ENCODE measurements around the gene CDCA7.
"Not testable (repeated sequence)": the region's sequence is repeated elsewhere in the genome, so short reads cannot be mapped to it uniquely, and the experiment has no call there.

CDCA7 gene

GRCh38 chr2:173354582-173355131 is at the start of gene CDCA7:
CDCA7 (plus strand) TSS chr2:173354872; CDS start chr2:173354964, 92 bp downstream.
- DNase-seq (ENCODE audit: low read depth in 2 of 2, low spot score in 1 of 2), result peak in 1 of 2 donors; percentile 2

GRCh38 chr2:173305303-173305702 is 49.4 kb upstream of the CDCA7 start:
- DNase-seq (ENCODE audit: low read depth in 2 of 2, low spot score in 1 of 2), result no peak

DNA sequence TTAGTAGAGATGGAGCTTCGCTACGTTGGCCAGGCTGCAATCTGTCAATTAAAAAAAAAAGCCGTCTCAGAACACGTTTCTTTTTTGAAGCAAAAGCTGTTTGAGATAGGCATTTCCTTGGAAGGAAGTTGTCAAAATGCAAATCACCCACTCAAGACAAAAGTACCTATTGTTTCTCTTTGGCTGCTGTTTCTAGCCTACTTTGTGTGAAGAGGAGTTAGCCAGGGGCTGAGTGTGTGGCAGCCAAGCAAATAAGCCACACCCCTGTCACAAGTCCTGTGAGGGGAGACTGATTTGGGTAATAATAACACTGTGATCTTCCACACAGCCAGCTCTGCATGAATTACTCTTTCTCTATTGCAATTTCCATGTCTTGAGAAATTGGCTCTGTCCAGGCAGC is 47.4 kb upstream of the CDCA7 start:
- no peak for DNase-seq (ENCODE audit: low read depth in 2 of 2, low spot score in 1 of 2)

GRCh38 chr2:173309370-173309769 is 45.3 kb upstream of the CDCA7 start:
- DNase-seq (ENCODE audit: low read depth in 2 of 2, low spot score in 1 of 2), result not testable (repeated sequence)

GRCh38 chr2:173311844-173312606 is 42.6 kb upstream of the CDCA7 start:
- DNase-seq (ENCODE audit: low read depth in 2 of 2, low spot score in 1 of 2), result no peak

GRCh38 chr2:173323371-173323770 is 31.3 kb upstream of the CDCA7 start:
- DNase-seq (ENCODE audit: low read depth in 2 of 2, low spot score in 1 of 2), result no peak

DNA sequence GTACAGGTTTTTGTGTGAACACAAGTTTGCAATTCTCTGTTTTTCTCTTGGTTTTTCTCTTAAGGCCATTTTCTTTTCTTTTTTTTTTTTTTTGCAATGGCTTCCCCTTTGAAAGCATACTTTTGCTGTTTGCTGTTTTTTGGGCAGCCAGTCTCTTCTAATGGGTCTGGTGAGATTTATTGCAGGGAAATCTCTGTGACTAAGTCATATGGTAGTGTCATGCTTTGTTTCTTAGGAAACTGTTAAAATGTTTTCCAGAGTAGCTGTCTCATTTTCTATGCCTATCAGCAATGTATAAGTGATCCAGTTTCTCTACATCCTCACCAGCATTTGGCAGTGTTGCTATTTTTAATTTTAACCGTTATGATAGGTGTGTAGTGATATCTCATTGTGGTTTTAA is 27.9 kb upstream of the CDCA7 start:
- no peak for DNase-seq (ENCODE audit: low read depth in 2 of 2, low spot score in 1 of 2)

DNA sequence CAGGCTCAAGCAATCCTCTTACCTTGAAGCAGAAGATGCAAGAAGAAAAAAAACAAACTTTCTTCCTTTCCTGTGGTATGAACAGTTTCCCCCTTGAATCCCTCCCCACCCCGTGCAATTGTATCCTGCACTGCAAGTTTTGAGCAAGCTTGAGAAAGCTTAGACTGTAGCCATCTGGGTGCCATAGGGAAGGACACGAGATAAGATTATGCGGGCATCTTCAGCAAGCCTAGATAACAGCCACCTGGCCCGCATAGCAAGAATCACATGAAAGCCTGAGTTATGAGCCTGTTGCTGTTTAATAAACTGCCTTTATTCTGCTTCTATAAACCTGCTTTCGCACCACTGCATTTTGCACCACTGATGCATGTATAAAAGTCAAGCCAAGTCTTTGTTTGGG is 27.3 kb upstream of the CDCA7 start:
- no peak for DNase-seq (ENCODE audit: low read depth in 2 of 2, low spot score in 1 of 2)

DNA sequence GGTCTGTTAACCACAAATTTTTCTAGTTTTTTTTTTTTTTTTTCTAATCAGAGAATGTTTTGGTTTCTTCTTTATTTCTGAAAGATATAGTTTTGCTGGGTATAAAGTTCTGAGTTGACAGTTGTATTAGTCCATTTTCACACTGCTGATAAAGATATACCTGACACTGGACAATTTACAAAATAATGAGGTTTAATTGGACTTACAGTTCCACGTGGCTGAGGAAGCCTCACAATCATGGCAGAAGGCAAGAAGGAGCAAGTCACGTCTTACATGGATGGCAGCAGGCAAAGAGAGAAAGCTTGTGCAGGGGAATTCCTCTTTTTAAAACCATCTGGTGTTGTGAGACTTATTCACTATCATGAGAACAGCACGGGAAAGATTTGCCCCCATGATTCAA is 21.7 kb upstream of the CDCA7 start:
- not testable (repeated sequence) for DNase-seq (ENCODE audit: low read depth in 2 of 2, low spot score in 1 of 2)

- no peak for DNase-seq (ENCODE audit: low read depth in 2 of 2, low spot score in 1 of 2)
Measured at GRCh38 chr2:173339807-173340206, 14.9 kb upstream of the CDCA7 start.

- no peak for DNase-seq (ENCODE audit: low read depth in 2 of 2, low spot score in 1 of 2)
Measured at GRCh38 chr2:173343921-173344320, 10.8 kb upstream of the CDCA7 start.

- DNase-seq (ENCODE audit: low read depth in 2 of 2, low spot score in 1 of 2), result no peak
Measured at GRCh38 chr2:173346035-173346434, 8.6 kb upstream of the CDCA7 start.

- no peak for DNase-seq (ENCODE audit: low read depth in 2 of 2, low spot score in 1 of 2)
Measured at GRCh38 chr2:173347305-173348168, 7.1 kb upstream of the CDCA7 start.

GRCh38 chr2:173349287-173349686 is 5.4 kb upstream of the CDCA7 start:
- no peak for DNase-seq (ENCODE audit: low read depth in 2 of 2, low spot score in 1 of 2)

DNA sequence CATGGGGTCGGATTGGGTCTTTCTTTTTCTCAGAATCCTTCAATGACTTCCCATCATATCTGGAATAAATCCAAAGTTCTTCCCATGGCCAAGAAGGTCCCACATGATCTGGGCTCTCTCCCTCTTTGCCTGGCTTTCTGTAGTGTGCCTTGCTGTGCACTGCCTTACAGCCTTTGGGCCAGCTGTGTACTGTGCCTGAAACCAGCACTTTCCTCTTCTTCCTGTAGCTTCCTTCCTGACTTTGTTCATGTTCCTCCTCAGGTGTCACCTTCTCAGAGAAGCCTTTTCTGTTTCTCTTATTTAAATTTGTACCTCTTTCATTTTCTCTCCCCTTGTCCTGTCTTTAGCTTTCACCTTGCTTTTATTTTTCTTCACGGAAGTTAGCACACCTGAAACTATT is 4.3 kb upstream of the CDCA7 start:
- no peak for DNase-seq (ENCODE audit: low read depth in 2 of 2, low spot score in 1 of 2)

DNA sequence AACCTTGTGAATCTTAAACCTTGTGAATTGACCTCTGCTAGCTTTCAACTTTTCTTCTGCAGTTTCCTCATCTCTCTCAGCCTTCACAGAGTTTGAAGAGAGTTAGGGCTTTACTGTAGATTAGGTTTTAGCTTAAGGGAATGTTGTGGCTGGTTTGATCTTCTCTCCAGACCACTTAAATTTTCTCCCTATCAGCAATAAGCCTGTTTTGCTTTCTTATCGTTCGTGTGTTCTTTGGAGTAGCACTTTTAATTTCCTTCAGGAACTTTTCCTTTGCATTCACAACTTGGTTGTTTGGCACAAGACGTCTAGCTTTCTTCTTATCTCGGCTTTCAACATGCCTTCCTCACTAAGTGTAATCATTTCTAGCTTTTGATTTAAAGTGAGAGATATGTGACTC is 2.8 kb upstream of the CDCA7 start:
- no peak for DNase-seq (ENCODE audit: low read depth in 2 of 2, low spot score in 1 of 2)

DNA sequence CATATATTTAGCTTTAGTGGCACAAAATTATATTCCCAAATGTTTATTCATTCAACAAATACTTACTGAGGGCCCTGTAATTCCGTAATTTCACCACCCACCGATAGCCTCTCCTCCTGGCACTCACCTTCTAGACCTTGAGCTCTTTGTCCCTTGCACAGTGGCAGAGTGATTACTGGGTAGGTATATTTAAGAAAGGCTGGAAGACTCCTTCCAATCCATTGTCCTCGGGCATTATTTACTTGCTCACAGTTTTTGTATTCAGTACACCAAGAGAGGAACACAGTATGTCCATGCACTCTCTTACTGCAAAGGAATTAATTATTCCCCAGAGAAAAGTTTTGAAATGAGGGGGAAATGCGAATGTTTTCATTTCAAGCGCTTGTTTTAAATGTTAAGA is 1.1 kb upstream of the CDCA7 start:
- DNase-seq (ENCODE audit: low read depth in 2 of 2, low spot score in 1 of 2), result no peak

DNA sequence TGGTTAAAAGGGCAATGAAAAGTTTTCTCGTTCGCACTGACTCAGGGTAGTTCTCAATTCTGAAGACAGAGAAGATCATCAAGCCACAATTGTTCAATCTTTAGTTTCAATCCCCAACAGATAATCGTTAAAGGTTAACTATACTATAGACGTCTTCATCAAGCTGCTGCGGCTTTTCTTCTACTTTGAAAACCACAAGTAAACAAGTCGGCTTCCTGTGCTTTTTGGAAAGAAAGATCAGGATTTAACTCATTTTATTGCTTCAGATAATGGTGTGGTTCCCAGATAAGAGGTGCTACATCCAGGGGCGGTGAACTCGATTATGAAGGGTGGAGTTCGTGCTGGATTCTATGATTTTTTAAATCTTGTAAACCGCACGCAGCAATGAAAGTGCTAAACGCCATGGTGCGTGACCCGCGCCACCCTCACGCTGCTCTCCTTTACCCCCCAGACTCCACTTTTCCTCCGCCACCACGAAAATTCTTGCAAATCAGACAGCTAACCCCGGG is 545 bp upstream of the CDCA7 start:
- DNase-seq (ENCODE audit: low read depth in 2 of 2, low spot score in 1 of 2), result no peak

- no peak for DNase-seq (ENCODE audit: low read depth in 2 of 2, low spot score in 1 of 2)
Measured at GRCh38 chr2:173355132-173355865, 627 bp downstream of the CDCA7 start.

GRCh38 chr2:173355866-173356508 is 1.3 kb downstream of the CDCA7 start:
- DNase-seq (ENCODE audit: low read depth in 2 of 2, low spot score in 1 of 2), result no peak

DNA sequence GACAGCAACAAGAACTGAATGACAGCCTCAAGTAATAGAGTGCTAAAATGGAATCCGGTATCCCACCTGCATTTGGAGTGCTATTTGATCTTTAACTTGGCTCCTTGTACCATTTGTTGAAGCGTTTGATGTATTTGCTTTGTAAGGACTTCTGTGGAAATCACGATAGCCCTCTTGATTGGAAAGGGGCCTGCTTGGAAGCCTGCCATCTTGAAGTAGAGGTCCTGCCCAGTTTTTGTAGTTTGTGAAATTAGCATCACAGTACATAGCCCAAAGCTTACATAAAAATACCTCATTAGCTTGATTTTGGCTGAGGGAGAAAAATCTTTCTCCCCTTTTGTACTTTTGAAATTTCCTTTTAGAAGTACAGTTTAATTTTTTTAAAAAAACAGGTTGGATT is 2.7 kb downstream of the CDCA7 start:
- DNase-seq (ENCODE audit: low read depth in 2 of 2, low spot score in 1 of 2), result no peak

All from stimulated activated CD8-positive, alpha-beta memory T cell treated with anti-CD3 and anti-CD28 coated beads, Interleukin-4, amount 100 ng/mL, for 4 hours (primary cell).